NCI-H345 treated with DMSO at 0.1 percent for 48 hours (cell line): ENCODE measurements around the gene USP35.

Experiments
- DNase-seq: peaks from one replicate; lab custom pipeline; 2025; ENCODE audit not compliant: unreplicated experiment; lab: John Stamatoyannopoulos, UW

The USP35 gene

GRCh38 chr11:78197816-78198215, 9.1 kb downstream of the USP35 start:
- no peak for DNase-seq

- DNase-seq: no peak
Measured at GRCh38 chr11:78199015-78199652, 10.4 kb downstream of the USP35 start.

GRCh38 chr11:78199653-78200015, 10.9 kb downstream of the USP35 start:
- DNase-seq: no peak

GRCh38 chr11:78200061-78200460, 11.3 kb downstream of the USP35 start:
- DNase-seq: no peak

GRCh38 chr11:78200553-78200952, 11.8 kb downstream of the USP35 start:
- DNase-seq: no peak

GRCh38 chr11:78201096-78201818, 12.5 kb downstream of the USP35 start:
- no peak for DNase-seq

GRCh38 chr11:78202733-78203167, 14.0 kb downstream of the USP35 start:
- DNase-seq: no peak

GRCh38 chr11:78203184-78203583, 14.5 kb downstream of the USP35 start:
- no peak for DNase-seq

- DNase-seq: no peak
Measured at GRCh38 chr11:78205256-78205655, 16.5 kb downstream of the USP35 start.

GRCh38 chr11:78205691-78206090, 17.0 kb downstream of the USP35 start:
- DNase-seq: no peak

GRCh38 chr11:78207532-78208256, 19.0 kb downstream of the USP35 start:
- no peak for DNase-seq

- DNase-seq: no peak
Measured at GRCh38 chr11:78208257-78209165, 19.8 kb downstream of the USP35 start.

GRCh38 chr11:78209478-78209877, 20.8 kb downstream of the USP35 start:
- no peak for DNase-seq

- DNase-seq: no peak
Measured at GRCh38 chr11:78210000-78210608, 21.4 kb downstream of the USP35 start.

GRCh38 chr11:78211565-78211964, 22.8 kb downstream of the USP35 start:
- no peak for DNase-seq

GRCh38 chr11:78212586-78213371, 24.1 kb downstream of the USP35 start:
- DNase-seq: no peak

- DNase-seq: no peak
Measured at GRCh38 chr11:78213526-78214330, 25.0 kb downstream of the USP35 start.

- no peak for DNase-seq
Measured at GRCh38 chr11:78214331-78215194, 25.8 kb downstream of the USP35 start.
